Activated T-cell treated with anti-CD3 and anti-CD28 coated beads, Interleukin-2, amount 50 U/mL, for 4 hours (primary cell): ENCODE measurements around the gene PCDHGB2. TPM values are rescaled to one million over a fixed set of nuclear protein-coding genes. Genes with fewer than 3 reads are reported as not detected.
A peak's percentile ranks its signal among the peaks of the same experiment; 100 is the strongest.
"Not testable (repeated sequence)": the region's sequence is repeated elsewhere in the genome, so short reads cannot be mapped to it uniquely, and the experiment has no call there.

Experiments
- ATAC-seq, 2 donors: fragments of 200-7000 bp; cut with Tn5 transposase; one replicate each; pipeline ENCODE4 v1.10.0; 2021
- DNase-seq: peaks from one replicate; pipeline ENCODE4 v3.0.0-alpha.2; 2020
- H3K27me3 Mint-ChIP-seq: one replicate; pipeline ENCODE4 v1.8.0; 2021; ENCODE audit warnings: low read depth, mixed read lengths
- H3K36me3 Mint-ChIP-seq: one replicate; pipeline ENCODE4 v1.8.0; 2022; ENCODE audit warnings: mixed read lengths; ENCODE audit not compliant: insufficient read depth
- H3K4me1 Mint-ChIP-seq: one replicate; pipeline ENCODE4 v1.8.0; 2021; ENCODE audit warnings: low read depth, mixed read lengths
- H3K4me3 Mint-ChIP-seq: one replicate; pipeline ENCODE4 v1.8.0; 2021; ENCODE audit warnings: mild to moderate bottlenecking, moderate library complexity, mixed read lengths
- H3K9me3 Mint-ChIP-seq: one replicate; pipeline ENCODE4 v1.8.0; 2021; ENCODE audit warnings: mixed read lengths
- total RNA-seq, 3 donors: library from RNA; stranded (reverse); gene quantifications; one replicate each; pipeline ENCODE4 v1.2.1, GENCODE V29; 2021

Gene PCDHGB2
- total RNA-seq, 3 donors from 2014 or later = 0.13 to 0.43 (median 0.40) TPM

GRCh38 chr5:141340781-141341354 is 18.9 kb upstream of the PCDHGB2 start:
- DNase-seq, ATAC-seq, H3K4me1 Mint-ChIP-seq, H3K4me3 Mint-ChIP-seq, H3K36me3 Mint-ChIP-seq: not testable (repeated sequence)
- peaks cover 87% of the 10 kb centered on the region for H3K27me3 Mint-ChIP-seq
- peaks cover 50% of the 10 kb centered on the region for H3K9me3 Mint-ChIP-seq

- Mint-ChIP-seq H3K27me3 (peaks cover 88% of the 10 kb centered on the region), H3K9me3 (peaks cover 44% of the 10 kb centered on the region), H3K36me3 (peaks cover 3% of the 10 kb centered on the region), H3K4me3 (no peak overlapping the region), H3K4me1 (no peaks in the 10 kb centered on the region)
- DNase-seq (no peak), ATAC-seq (no peak)
Observed at GRCh38 chr5:141342773-141343172, 17.0 kb upstream of the PCDHGB2 start.

- no peak within 1 kb of the TSS for H3K4me3 Mint-ChIP-seq
- H3K9me3 Mint-ChIP-seq = peaks cover 39% of the 10 kb centered on the region
- H3K36me3 Mint-ChIP-seq = peaks cover 3% of the 10 kb centered on the region
- no peaks in the 10 kb centered on the region for H3K4me1 Mint-ChIP-seq
- H3K27me3 Mint-ChIP-seq = peaks cover 85% of the 10 kb centered on the region
- ATAC-seq (no peak), DNase-seq (no peak)
Observed at GRCh38 chr5:141343242-141343952, 16.4 kb upstream of the PCDHGB2 start, which contains the start of gene PCDHGA3. TSS of gene PCDHGA3 (plus strand) at chr5:141343829. CDS start at chr5:141344034, 205 bp downstream.

GRCh38 chr5:141343953-141344463 is 15.8 kb upstream of the PCDHGB2 start:
- Mint-ChIP-seq H3K4me1 (no peaks in the 10 kb centered on the region), H3K4me3 (no peak overlapping the region), H3K9me3 (peaks cover 39% of the 10 kb centered on the region), H3K27me3 (peaks cover 85% of the 10 kb centered on the region), H3K36me3 (peaks cover 3% of the 10 kb centered on the region)
- ATAC-seq = no peak
- DNase-seq = no peak

- Mint-ChIP-seq H3K36me3 (peaks cover 4% of the 10 kb centered on the region), H3K27me3 (peaks cover 81% of the 10 kb centered on the region), H3K9me3 (peaks cover 38% of the 10 kb centered on the region), H3K4me3 (no peak overlapping the region), H3K4me1 (no peaks in the 10 kb centered on the region)
- no peak for DNase-seq
- ATAC-seq = no peak
Observed at GRCh38 chr5:141345327-141345726, 14.5 kb upstream of the PCDHGB2 start.

GRCh38 chr5:141346017-141346416 is 13.8 kb upstream of the PCDHGB2 start:
- Mint-ChIP-seq H3K9me3 (peaks cover 35% of the 10 kb centered on the region), H3K27me3 (peaks cover 84% of the 10 kb centered on the region)
- not testable (repeated sequence) for H3K4me1 Mint-ChIP-seq, H3K36me3 Mint-ChIP-seq, ATAC-seq, DNase-seq, H3K4me3 Mint-ChIP-seq

- Mint-ChIP-seq H3K4me3 (peak within 1 kb of the TSS; percentile 64), H3K9me3 (peaks cover 27% of the 10 kb centered on the region), H3K27me3 (peaks cover 71% of the 10 kb centered on the region), H3K4me1 (no peaks in the 10 kb centered on the region), H3K36me3 (peaks cover 4% of the 10 kb centered on the region)
- ATAC-seq (no peak), DNase-seq (no peak)
Observed at GRCh38 chr5:141349917-141350619, 9.7 kb upstream of the PCDHGB2 start, which contains the start of gene PCDHGB1. TSS of gene PCDHGB1 (plus strand) at chr5:141350099. CDS start at chr5:141350261, 162 bp downstream.

- Mint-ChIP-seq H3K4me1 (no peaks in the 10 kb centered on the region), H3K4me3 (no peak overlapping the region), H3K9me3 (peaks cover 16% of the 10 kb centered on the region), H3K36me3 (peaks cover 2% of the 10 kb centered on the region), H3K27me3 (peaks cover 75% of the 10 kb centered on the region)
- ATAC-seq (no peak), DNase-seq (no peak)
Observed at GRCh38 chr5:141351591-141351990, 8.2 kb upstream of the PCDHGB2 start.

- H3K27me3 Mint-ChIP-seq = peaks cover 74% of the 10 kb centered on the region
- DNase-seq (no peak), ATAC-seq (no peak)
- no peaks in the 10 kb centered on the region for H3K4me1 Mint-ChIP-seq
- peak within 1 kb of the TSS; percentile 45 for H3K4me3 Mint-ChIP-seq
- H3K9me3 Mint-ChIP-seq = peaks cover 24% of the 10 kb centered on the region
- H3K36me3 Mint-ChIP-seq = peaks cover 2% of the 10 kb centered on the region
Observed at GRCh38 chr5:141354900-141355469, 4.8 kb upstream of the PCDHGB2 start, which contains the start of gene PCDHGA4. TSS of gene PCDHGA4 (plus strand) at chr5:141355021. CDS start at chr5:141355108, 87 bp downstream.

GRCh38 chr5:141355641-141356040 is 4.2 kb upstream of the PCDHGB2 start:
- Mint-ChIP-seq H3K27me3 (peaks cover 73% of the 10 kb centered on the region), H3K4me3 (no peak overlapping the region), H3K9me3 (peaks cover 25% of the 10 kb centered on the region), H3K36me3 (peaks cover 3% of the 10 kb centered on the region), H3K4me1 (no peaks in the 10 kb centered on the region)
- ATAC-seq = no peak
- DNase-seq = no peak

GRCh38 chr5:141356133-141356532 is 3.7 kb upstream of the PCDHGB2 start:
- Mint-ChIP-seq H3K27me3 (peaks cover 73% of the 10 kb centered on the region), H3K9me3 (peaks cover 30% of the 10 kb centered on the region), H3K36me3 (peaks cover 3% of the 10 kb centered on the region), H3K4me1 (no peaks in the 10 kb centered on the region), H3K4me3 (no peak overlapping the region)
- DNase-seq (no peak), ATAC-seq (no peak)

- Mint-ChIP-seq H3K4me1 (no peaks in the 10 kb centered on the region), H3K27me3 (peaks cover 74% of the 10 kb centered on the region), H3K9me3 (peaks cover 31% of the 10 kb centered on the region), H3K4me3 (no peak overlapping the region), H3K36me3 (peaks cover 3% of the 10 kb centered on the region)
- DNase-seq = no peak
- no peak for ATAC-seq
Observed at GRCh38 chr5:141356950-141357349, 2.8 kb upstream of the PCDHGB2 start.

- Mint-ChIP-seq H3K27me3 (peaks cover 86% of the 10 kb centered on the region), H3K9me3 (peaks cover 42% of the 10 kb centered on the region), H3K4me3 (no peak overlapping the region), H3K4me1 (no peaks in the 10 kb centered on the region), H3K36me3 (peaks cover 3% of the 10 kb centered on the region)
- DNase-seq (no peak), ATAC-seq (no peak)
Observed at GRCh38 chr5:141360685-141361084, 891 bp downstream of the PCDHGB2 start.

- DNase-seq (no peak), ATAC-seq (no peak)
- H3K9me3 Mint-ChIP-seq = peaks cover 44% of the 10 kb centered on the region
- no peak overlapping the region for H3K4me3 Mint-ChIP-seq
- peaks cover 83% of the 10 kb centered on the region for H3K27me3 Mint-ChIP-seq
- H3K4me1 Mint-ChIP-seq = no peaks in the 10 kb centered on the region
- H3K36me3 Mint-ChIP-seq = peaks cover 3% of the 10 kb centered on the region
Observed at GRCh38 chr5:141362719-141363118, 2.9 kb downstream of the PCDHGB2 start.
